Measurements from ENCODE around the gene HDAC9. TPM values are rescaled to one million over a fixed set of nuclear protein-coding genes. Genes with fewer than 3 reads are reported as not detected.

HDAC9 gene
- total RNA-seq, 2 experiments from 2014 or later: not detected

GRCh38 chr7:18877874-18878273 lies 382.3 kb downstream of the HDAC9 start:
- peaks cover 2% of the 10 kb centered on the region for H3K9me3 Mint-ChIP-seq
- no peak overlapping the region for H3K27ac Mint-ChIP-seq
- H3K4me1 Mint-ChIP-seq (ENCODE audit: low read depth): no peaks in the 10 kb centered on the region
- no peak for DNase-seq
- H3K4me3 Mint-ChIP-seq: no peak overlapping the region
- no peaks in the 10 kb centered on the region for H3K36me3 Mint-ChIP-seq (ENCODE audit: low read depth)
- CTCF ChIA-PET: no interaction called here
- intact Hi-C loops (cut with micrococcal nuclease): no loop called here
- no peaks in the 10 kb centered on the region for H3K27me3 Mint-ChIP-seq (ENCODE audit: low read depth)

GRCh38 chr7:18886832-18887231 lies 391.3 kb downstream of the HDAC9 start:
- CTCF ChIA-PET: no interaction called here

GRCh38 chr7:18889436-18889835 lies 393.9 kb downstream of the HDAC9 start:
- no peaks in the 10 kb centered on the region for H3K4me1 Mint-ChIP-seq (ENCODE audit: low read depth)
- H3K27ac Mint-ChIP-seq: no peak overlapping the region
- no peak for DNase-seq
- H3K36me3 Mint-ChIP-seq (ENCODE audit: low read depth): no peaks in the 10 kb centered on the region
- no peaks in the 10 kb centered on the region for H3K27me3 Mint-ChIP-seq (ENCODE audit: low read depth)
- CTCF ChIA-PET: no interaction called here
- intact Hi-C loops (cut with micrococcal nuclease): no loop called here
- H3K4me3 Mint-ChIP-seq: no peak overlapping the region
- H3K9me3 Mint-ChIP-seq: peaks cover 3% of the 10 kb centered on the region

More at GRCh38 chr7:18886832-18887231, 391.3 kb downstream of the HDAC9 start:
- no peak for DNase-seq
- Mint-ChIP-seq H3K4me1 (ENCODE audit: low read depth) (no peaks in the 10 kb centered on the region), H3K4me3 (no peak overlapping the region), H3K36me3 (ENCODE audit: low read depth) (no peaks in the 10 kb centered on the region), H3K27me3 (ENCODE audit: low read depth) (no peaks in the 10 kb centered on the region), H3K27ac (no peak overlapping the region), H3K9me3 (peaks cover 3% of the 10 kb centered on the region)
- intact Hi-C loops (cut with micrococcal nuclease): no loop called here

GRCh38 chr7:18890134-18890533 lies 394.6 kb downstream of the HDAC9 start:
- peaks cover 3% of the 10 kb centered on the region for H3K9me3 Mint-ChIP-seq
- no peak overlapping the region for H3K27ac Mint-ChIP-seq
- no peaks in the 10 kb centered on the region for H3K4me1 Mint-ChIP-seq (ENCODE audit: low read depth)
- no peaks in the 10 kb centered on the region for H3K36me3 Mint-ChIP-seq (ENCODE audit: low read depth)
- H3K4me3 Mint-ChIP-seq: no peak overlapping the region
- intact Hi-C loops (cut with micrococcal nuclease): no loop called here
- no peaks in the 10 kb centered on the region for H3K27me3 Mint-ChIP-seq (ENCODE audit: low read depth)
- DNase-seq: no peak
- CTCF ChIA-PET: no interaction called here

GRCh38 chr7:18890885-18891621 lies 395.5 kb downstream of the HDAC9 start:
- Mint-ChIP-seq H3K27ac (no peak overlapping the region), H3K36me3 (ENCODE audit: low read depth) (no peaks in the 10 kb centered on the region), H3K4me3 (no peak overlapping the region), H3K4me1 (ENCODE audit: low read depth) (no peaks in the 10 kb centered on the region), H3K9me3 (peaks cover 3% of the 10 kb centered on the region), H3K27me3 (ENCODE audit: low read depth) (no peaks in the 10 kb centered on the region)
- intact Hi-C loops (cut with micrococcal nuclease): no loop called here
- no peak for DNase-seq
- CTCF ChIA-PET: no interaction called here

GRCh38 chr7:18893156-18893555 lies 397.6 kb downstream of the HDAC9 start:
- no peak for DNase-seq

GRCh38 chr7:18894155-18894554 lies 398.6 kb downstream of the HDAC9 start:
- DNase-seq: no peak
- no peak overlapping the region for H3K4me3 Mint-ChIP-seq
- intact Hi-C loops (cut with micrococcal nuclease): no loop called here
- H3K27me3 Mint-ChIP-seq (ENCODE audit: low read depth): no peaks in the 10 kb centered on the region
- no peaks in the 10 kb centered on the region for H3K9me3 Mint-ChIP-seq
- CTCF ChIA-PET: no interaction called here
- H3K4me1 Mint-ChIP-seq (ENCODE audit: low read depth): no peaks in the 10 kb centered on the region
- H3K27ac Mint-ChIP-seq: no peak overlapping the region
- H3K36me3 Mint-ChIP-seq (ENCODE audit: low read depth): no peaks in the 10 kb centered on the region

More at GRCh38 chr7:18893156-18893555, 397.6 kb downstream of the HDAC9 start:
- intact Hi-C loops (cut with micrococcal nuclease): no loop called here
- H3K4me3 Mint-ChIP-seq: no peak overlapping the region
- no peaks in the 10 kb centered on the region for H3K36me3 Mint-ChIP-seq (ENCODE audit: low read depth)
- H3K27ac Mint-ChIP-seq: no peak overlapping the region
- H3K4me1 Mint-ChIP-seq (ENCODE audit: low read depth): no peaks in the 10 kb centered on the region
- CTCF ChIA-PET: no interaction called here
- no peaks in the 10 kb centered on the region for H3K27me3 Mint-ChIP-seq (ENCODE audit: low read depth)
- H3K9me3 Mint-ChIP-seq: peaks cover 3% of the 10 kb centered on the region

GRCh38 chr7:18895456-18895855 lies 399.9 kb downstream of the HDAC9 start:
- Mint-ChIP-seq H3K9me3 (peaks cover 2% of the 10 kb centered on the region), H3K27ac (no peak overlapping the region), H3K36me3 (ENCODE audit: low read depth) (no peaks in the 10 kb centered on the region), H3K4me1 (ENCODE audit: low read depth) (no peaks in the 10 kb centered on the region), H3K4me3 (no peak overlapping the region), H3K27me3 (ENCODE audit: low read depth) (no peaks in the 10 kb centered on the region)
- no peak for DNase-seq
- intact Hi-C loops (cut with micrococcal nuclease): no loop called here
- CTCF ChIA-PET: no interaction called here

- Mint-ChIP-seq H3K36me3 (ENCODE audit: low read depth) (no peaks in the 10 kb centered on the region), H3K27ac (no peak overlapping the region), H3K4me1 (ENCODE audit: low read depth) (no peaks in the 10 kb centered on the region), H3K9me3 (peaks cover 2% of the 10 kb centered on the region), H3K27me3 (ENCODE audit: low read depth) (no peaks in the 10 kb centered on the region), H3K4me3 (no peak overlapping the region)
- no peak for DNase-seq
- intact Hi-C loops (cut with micrococcal nuclease): no loop called here
- CTCF ChIA-PET: no interaction called here
These were observed 400.9 kb downstream of the HDAC9 start for GRCh38 chr7:18896343-18896975.

- H3K9me3 Mint-ChIP-seq: peaks cover 4% of the 10 kb centered on the region
- no peak for DNase-seq
- intact Hi-C loops (cut with micrococcal nuclease): no loop called here
- CTCF ChIA-PET: no interaction called here
- H3K36me3 Mint-ChIP-seq (ENCODE audit: low read depth): no peaks in the 10 kb centered on the region
- H3K27me3 Mint-ChIP-seq (ENCODE audit: low read depth): no peaks in the 10 kb centered on the region
- H3K4me1 Mint-ChIP-seq (ENCODE audit: low read depth): no peaks in the 10 kb centered on the region
- no peak overlapping the region for H3K27ac Mint-ChIP-seq
- no peak overlapping the region for H3K4me3 Mint-ChIP-seq
These were observed 404.7 kb downstream of the HDAC9 start for GRCh38 chr7:18900236-18900635.

- no peaks in the 10 kb centered on the region for H3K27me3 Mint-ChIP-seq (ENCODE audit: low read depth)
- no peaks in the 10 kb centered on the region for H3K36me3 Mint-ChIP-seq (ENCODE audit: low read depth)
- H3K4me3 Mint-ChIP-seq: no peak overlapping the region
- intact Hi-C loops (cut with micrococcal nuclease): no loop called here
- H3K4me1 Mint-ChIP-seq (ENCODE audit: low read depth): no peaks in the 10 kb centered on the region
- no peak overlapping the region for H3K27ac Mint-ChIP-seq
- CTCF ChIA-PET: no interaction called here
- DNase-seq: no peak
- peaks cover 4% of the 10 kb centered on the region for H3K9me3 Mint-ChIP-seq
These were observed 405.3 kb downstream of the HDAC9 start for GRCh38 chr7:18900803-18901202.

- Mint-ChIP-seq H3K27ac (no peak overlapping the region), H3K4me3 (no peak overlapping the region), H3K36me3 (ENCODE audit: low read depth) (no peaks in the 10 kb centered on the region), H3K4me1 (ENCODE audit: low read depth) (no peaks in the 10 kb centered on the region), H3K27me3 (ENCODE audit: low read depth) (no peaks in the 10 kb centered on the region), H3K9me3 (peaks cover 4% of the 10 kb centered on the region)
- DNase-seq: no peak
- CTCF ChIA-PET: no interaction called here
- intact Hi-C loops (cut with micrococcal nuclease): no loop called here
These were observed 405.8 kb downstream of the HDAC9 start for GRCh38 chr7:18901351-18901750.

- H3K27me3 Mint-ChIP-seq (ENCODE audit: low read depth): no peaks in the 10 kb centered on the region
- no peaks in the 10 kb centered on the region for H3K36me3 Mint-ChIP-seq (ENCODE audit: low read depth)
- H3K4me3 Mint-ChIP-seq: no peak overlapping the region
- peaks cover 4% of the 10 kb centered on the region for H3K9me3 Mint-ChIP-seq
- no peak overlapping the region for H3K27ac Mint-ChIP-seq
- DNase-seq: no peak
- intact Hi-C loops (cut with micrococcal nuclease): no loop called here
- CTCF ChIA-PET: no interaction called here
- no peaks in the 10 kb centered on the region for H3K4me1 Mint-ChIP-seq (ENCODE audit: low read depth)
These were observed 406.5 kb downstream of the HDAC9 start for GRCh38 chr7:18901982-18902421.
